Endothelial cell of umbilical vein (primary cell): ENCODE data around the gene NR5A1. TPM values are rescaled to one million over a fixed set of nuclear protein-coding genes. Genes with fewer than 3 reads are reported as not detected.

ENCODE experiments used
- BruUV-seq: library from RNA; stranded (reverse); fragments of 400-500 nt; replicated peaks from 2 replicates; lab custom pipeline; 2021; lab: Mats Ljungman, UMichigan
- CTCF ChIA-PET: fragments of 300-600, 350-600 bp; sonication (Branson Sonifier 250); formaldehyde crosslinking; loops from one replicate; lab custom pipeline; 2021; ENCODE audit warnings: antibody characterized with exemption, inconsistent platforms; lab: Charles Lee
- POLR2A ChIA-PET: fragments of 300-600, 350-600 bp; sonication (Branson Sonifier 250); formaldehyde crosslinking; loops from one replicate; lab custom pipeline; 2021; ENCODE audit warnings: antibody characterized with exemption, inconsistent platforms; lab: Charles Lee
- DNase-seq: peaks from one replicate; pipeline ENCODE4 v3.0.0-alpha.2; 2011; ENCODE audit warnings: low read depth, low spot score
- FAIRE-seq: peaks from 2 replicates; lab custom pipeline; 2011; peaks lifted over from hg19 to GRCh38; lab: Jason Lieb, UNC
- H2AFZ ChIP-seq: 2 replicates; pipeline ENCODE4 v1.6.0; 2012; ENCODE audit warnings: low read depth, low read length, control low read depth, inconsistent platforms
- H3K27ac ChIP-seq: 2 replicates; pipeline ENCODE4 v1.5.1; 2011; ENCODE audit warnings: low read depth, mild to moderate bottlenecking, control low read depth, low read length, moderate library complexity; ENCODE audit not compliant: insufficient read depth
- H3K27me3 ChIP-seq, 2 experiments: 2 replicates each; pipeline versions ENCODE4 v1.6.0 to v1.6.1; 2011; ENCODE audit warnings: low read length in 2 of 2, mixed read lengths in 1 of 2; ENCODE audit not compliant: control insufficient read depth in 2 of 2, insufficient read depth in 2 of 2
- H3K36me3 ChIP-seq, 2 experiments: 2 replicates in 1 of 2; 3 replicates in 1 of 2; pipeline ENCODE4 v1.5.1; 2011; ENCODE audit warnings: low read length in 2 of 2, mild to moderate bottlenecking in 1 of 2, moderate library complexity in 1 of 2; ENCODE audit not compliant: control insufficient read depth in 2 of 2, insufficient read depth in 2 of 2; ENCODE audit errors: extremely low read depth in 1 of 2
- H3K4me1 ChIP-seq: 3 replicates; pipeline ENCODE4 v1.5.1; 2011; ENCODE audit warnings: mild to moderate bottlenecking, low read length; ENCODE audit not compliant: control insufficient read depth, insufficient read depth; ENCODE audit errors: extremely low read depth
- H3K4me2 ChIP-seq: 2 replicates; pipeline ENCODE4 v1.6.1; 2011; ENCODE audit warnings: low read length, control low read depth, mixed read lengths; ENCODE audit not compliant: insufficient read depth
- H3K4me3 ChIP-seq, 3 experiments: fragments of 200-600 bp in 1 of 3; sonication (generic), shearing (Covaris generic) in 1 of 3; replicated peaks in 1 of 3; 2 replicates each; pipeline ENCODE4 v1.5.1; 2011 to 2016; ENCODE audit warnings: control low read depth in 3 of 3, low read length in 3 of 3, mild to moderate bottlenecking in 2 of 3, inconsistent platforms in 1 of 3, low read depth in 1 of 3, moderate library complexity in 1 of 3; ENCODE audit not compliant: insufficient read depth in 1 of 3
- H3K79me2 ChIP-seq: 2 replicates; pipeline ENCODE4 v1.6.0; 2012; ENCODE audit warnings: low read length, inconsistent platforms; ENCODE audit not compliant: control insufficient read depth, insufficient read depth
- H3K9ac ChIP-seq: replicated peaks from 2 replicates; pipeline ENCODE3; 2011; ENCODE audit warnings: low read length, control low read depth; ENCODE audit not compliant: insufficient read depth; ENCODE audit errors: extremely low read depth
- H3K9me1 ChIP-seq: replicated peaks from 3 replicates; pipeline ENCODE4 v1.6.0; 2011; ENCODE audit warnings: mild to moderate bottlenecking, low read length; ENCODE audit not compliant: control insufficient read depth, insufficient read depth; ENCODE audit errors: extremely low read depth
- H3K9me3 ChIP-seq: replicated peaks from 2 replicates; pipeline ENCODE4 v1.5.1; 2012; ENCODE audit warnings: low read length, inconsistent platforms; ENCODE audit not compliant: control insufficient read depth, insufficient read depth
- H4K20me1 ChIP-seq: replicated peaks from 2 replicates; pipeline ENCODE3; 2011; ENCODE audit warnings: mild to moderate bottlenecking, low read length; ENCODE audit not compliant: control insufficient read depth, insufficient read depth; ENCODE audit errors: extremely low read depth
- CTCF ChIP-seq, 2 donors: IDR thresholded peaks; 1 replicate in 1 of 2; 2 replicates in 1 of 2; pipeline ENCODE4 v1.5.1; 2011; ENCODE audit warnings: low read length in 2 of 2, mild to moderate bottlenecking in 2 of 2, moderate library complexity in 2 of 2, control low read depth in 1 of 2, inconsistent platforms in 1 of 2, low read depth in 1 of 2; ENCODE audit not compliant: insufficient read depth in 1 of 2; ENCODE audit errors: extremely low read depth in 1 of 2
- EZH2 ChIP-seq: IDR thresholded peaks from 2 replicates; pipeline ENCODE4 v1.6.1; 2012; ENCODE audit warnings: borderline replicate concordance, low read depth, mild to moderate bottlenecking, moderate library complexity, low read length, inconsistent platforms; ENCODE audit not compliant: severe bottlenecking
- FOS ChIP-seq: IDR thresholded peaks from 2 replicates; pipeline ENCODE4 v1.6.1; 2011; ENCODE audit warnings: mild to moderate bottlenecking, low read length, moderate library complexity, borderline replicate concordance; ENCODE audit not compliant: insufficient read depth
- GATA2 ChIP-seq: IDR thresholded peaks from 2 replicates; pipeline ENCODE4 v1.7.0; 2011; ENCODE audit warnings: low read depth, mild to moderate bottlenecking, moderate library complexity, mixed read lengths, low read length; ENCODE audit not compliant: insufficient read length, insufficient read depth
- JUN ChIP-seq: IDR thresholded peaks from 2 replicates; pipeline ENCODE4 v1.6.1; 2011; ENCODE audit warnings: borderline replicate concordance, low read depth; ENCODE audit not compliant: insufficient read length, insufficient read depth
- MAX ChIP-seq: IDR thresholded peaks from 2 replicates; pipeline ENCODE4 v1.6.1; 2011; ENCODE audit not compliant: insufficient read depth, insufficient read length
- MYC ChIP-seq: IDR thresholded peaks from one replicate; pipeline ENCODE4 v1.6.1; 2011; ENCODE audit warnings: mild to moderate bottlenecking, low read depth, low read length
- POLR2A ChIP-seq: IDR thresholded peaks from 2 replicates; pipeline ENCODE4 v1.6.1; 2012; ENCODE audit warnings: low read depth, mild to moderate bottlenecking, control low read depth, low read length
- POLR2AphosphoS5 ChIP-seq: IDR thresholded peaks from 2 replicates; pipeline ENCODE4 v1.6.1; 2012; ENCODE audit warnings: low read depth, mild to moderate bottlenecking, control low read depth, low read length, moderate library complexity; ENCODE audit not compliant: insufficient read depth
- dilution Hi-C: fragments of 300-500 bp; cut with MboI; formaldehyde crosslinking; loops from one replicate; pipeline ENCODE4 v1.15.0; 2019; ENCODE audit warnings: low sequenced_read_pairs; ENCODE audit not compliant: extremely low pct_ligation_motif_present
- intact Hi-C: fragments of 100-400 bp; cut with micrococcal nuclease; formaldehyde crosslinking; loops from one replicate; pipeline ENCODE4 v1.10.0; 2022
- polyA plus RNA-seq, 4 experiments: library from polyadenylated mRNA; depleted of rRNA in 3 of 4; stranded (reverse) in 3 of 4; unstranded in 1 of 4; fragments of >200 nt; gene quantifications; 2 replicates each; pipeline versions ENCODE4 v1.2.1 to v1.2.3, GENCODE V29; 2011 to 2012; ENCODE audit warnings: missing spikeins in 1 of 4
- total RNA-seq: library from RNA; stranded (reverse); gene quantifications from 2 replicates; pipeline ENCODE4 v1.2.3, GENCODE V29; 2021

The NR5A1 gene
- total and polyA plus RNA-seq, 2 donors (not counting 3 experiments of a cell fraction or from before 2014, with no cell fraction given) = not detected

DNA sequence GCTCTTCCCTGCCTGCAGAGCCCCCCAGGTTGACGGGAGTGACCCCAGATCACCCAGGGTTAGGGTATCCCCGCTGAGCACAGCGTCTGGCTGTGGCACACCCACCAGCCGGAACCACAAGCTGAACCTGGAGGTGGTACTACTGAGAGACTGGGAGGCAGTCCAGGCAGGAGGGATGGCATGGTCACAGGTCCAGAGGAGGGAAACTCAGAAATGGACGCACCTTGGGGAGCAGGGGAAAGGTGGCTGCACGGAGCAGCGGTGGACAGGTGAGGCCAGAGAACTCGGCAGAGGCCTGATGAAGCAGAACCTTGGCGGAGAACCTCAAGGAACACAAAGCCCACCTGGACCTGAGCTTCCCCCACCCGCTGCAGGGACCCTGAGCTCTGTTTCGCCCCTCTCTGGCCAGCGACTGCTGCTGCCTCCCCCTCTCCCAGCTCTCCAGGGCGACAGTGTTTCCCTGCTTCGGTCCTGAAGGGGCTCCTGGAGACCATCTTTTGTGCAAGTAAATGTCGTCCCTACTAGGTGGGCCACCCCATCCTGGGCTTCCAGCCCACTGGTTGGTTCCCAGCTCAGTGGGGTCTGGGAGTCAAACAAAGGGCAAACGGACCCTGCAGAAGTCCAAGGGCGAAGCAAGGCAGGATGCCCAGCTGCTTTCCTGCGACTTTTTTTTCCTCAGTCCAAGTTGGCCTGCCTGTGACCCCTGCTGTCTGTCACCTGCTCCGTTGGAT lies 56.1 kb downstream of the NR5A1 start:
- Histone ChIP-seq H4K20me1 (no peaks in the 10 kb centered on the region), H3K9ac (no peak overlapping the region), H3K79me2 (no peaks in the 10 kb centered on the region), H3K27me3 (peaks cover 19 to 29% of the 10 kb centered on the region in 2 experiments), H3K4me3 (no peak overlapping the region), H3K27ac (no peak overlapping the region), H3K9me1 (no peaks in the 10 kb centered on the region), H3K4me1 (peaks cover 3% of the 10 kb centered on the region), H3K36me3 (no peaks in the 10 kb centered on the region), H3K4me2 (no peak overlapping the region), H3K9me3 (no peaks in the 10 kb centered on the region), H2AFZ (no peak overlapping the region)
- dilution Hi-C loops = no loop called here
- TF ChIP-seq MAX (no peak), EZH2 (no peak), POLR2AphosphoS5 (no peak)
- DNase-seq (no peak), FAIRE-seq (no peak)
- intact Hi-C loops = no loop called here
- no TSS peak for BruUV-seq
- ChIA-PET CTCF (interaction anchor here (0.9 kb wide), 1 partner anchor 11 kb away, joined by 3 read pairs; no protein-coding TSS in a partner anchor), POLR2A (no interaction called here)

- H3K9ac ChIP-seq = no peak within 1 kb of the TSS
- DNase-seq = peak; percentile 4
- H3K36me3 ChIP-seq = no peaks in the 10 kb centered on the region
- BruUV-seq = no TSS peak
- no peak within 1 kb of the TSS for H3K27ac ChIP-seq
- H2AFZ ChIP-seq = no peak within 1 kb of the TSS
- intact Hi-C loops (no loop called here), dilution Hi-C loops (no loop called here)
- no peaks in the 10 kb centered on the region for H3K79me2 ChIP-seq
- no peak within 1 kb of the TSS for H3K4me3 ChIP-seq
- POLR2A ChIA-PET = no interaction called here
- no peak for FAIRE-seq
- no peaks in the 10 kb centered on the region for H4K20me1 ChIP-seq
- CTCF ChIA-PET = interaction anchor here (0.9 kb wide), 1 partner anchor 12 kb away, joined by 3 read pairs; no protein-coding TSS in a partner anchor
- H3K9me1 ChIP-seq = no peaks in the 10 kb centered on the region
- H3K4me2 ChIP-seq = peak within 1 kb of the TSS; percentile 12
- TF ChIP-seq POLR2A (no peak), POLR2AphosphoS5 (no peak), EZH2 (no peak), FOS (no peak), GATA2 (no peak), CTCF (IDR thresholded peaks at IDR 0.05; ENCODE audit: extremely low read depth in 1 of 2, insufficient read depth in 1 of 2, low read depth in 1 of 2, low read length in 2 of 2) (no peak), MAX (no peak), MYC (no peak), JUN (no peak)
- peaks cover 3% of the 10 kb centered on the region for H3K4me1 ChIP-seq
- peaks cover 19 to 29% of the 10 kb centered on the region in 2 experiments for H3K27me3 ChIP-seq
- H3K9me3 ChIP-seq = no peaks in the 10 kb centered on the region
Observed at GRCh38 chr9:124450241-124450924, 56.8 kb downstream of the NR5A1 start, which contains the start of gene ADGRD2. TSS of gene ADGRD2 (plus strand) at chr9:124450451. CDS start at chr9:124451667, 1,216 bp downstream.
